ENCODE measurements around the gene GON7. TPM values are rescaled to one million over a fixed set of nuclear protein-coding genes. Genes with fewer than 3 reads are reported as not detected.

The GON7 gene
- total and polyA plus RNA-seq, 10 donors: 7.2 to 27.0 (median 10.8) TPM

- Histone ChIP-seq H3K27ac (no peak overlapping the region), H3K4me3 (no peak overlapping the region), H3K27me3 (replicated peaks in 1 of 7) (no peaks in the 10 kb centered on the region), H3K36me3 (peaks cover 0 to 100% (median 91%) of the 10 kb centered on the region in 6 donors), H3K4me1 (no peaks in the 10 kb centered on the region), H3K9me3 (no peaks in the 10 kb centered on the region)
- TF ChIP-seq POLR2AphosphoS5 (IDR thresholded peaks at IDR 0.05) (no peak), POLR2A (IDR thresholded peaks at IDR 0.05) (no peak), CTCF (IDR thresholded peaks at IDR 0.05 in 8 of 11, conservative IDR thresholded peaks at IDR 0.05 in 3 of 11) (no peak)
- 96 to 99% (median 97%) methylated on average over 24 to 27 of the region's 27 CpGs for WGBS, 5 donors
- intact Hi-C loops (cut with DNase I; ENCODE audit: low total_unique reads): no loop called here
- no peak for DNase-seq
These were observed 16.7 kb upstream of the GON7 start for GRCh38 chr14:93223565-93223964.

GRCh38 chr14:93220509-93220908, 13.6 kb upstream of the GON7 start:
- H3K36me3 ChIP-seq: peaks cover 0 to 100% (median 93%) of the 10 kb centered on the region in 6 donors
- intact Hi-C loops (cut with DNase I; ENCODE audit: low total_unique reads): no loop called here
- no peaks in the 10 kb centered on the region for H3K4me1 ChIP-seq
- no peaks in the 10 kb centered on the region for H3K27me3 ChIP-seq (replicated peaks in 1 of 7)
- TF ChIP-seq POLR2AphosphoS5 (IDR thresholded peaks at IDR 0.05) (no peak), POLR2A (IDR thresholded peaks at IDR 0.05) (no peak), CTCF (IDR thresholded peaks at IDR 0.05 in 8 of 11, conservative IDR thresholded peaks at IDR 0.05 in 3 of 11) (no peak)
- H3K4me3 ChIP-seq: no peak overlapping the region
- DNase-seq: no peak
- no peak overlapping the region for H3K27ac ChIP-seq
- no peaks in the 10 kb centered on the region for H3K9me3 ChIP-seq

- Histone ChIP-seq H3K27me3 (replicated peaks in 1 of 7) (no peaks in the 10 kb centered on the region), H3K4me3 (no peak overlapping the region), H3K27ac (no peak overlapping the region), H3K36me3 (peaks cover 0 to 100% (median 94%) of the 10 kb centered on the region in 6 donors), H3K4me1 (no peaks in the 10 kb centered on the region), H3K9me3 (no peaks in the 10 kb centered on the region)
- TF ChIP-seq POLR2AphosphoS5 (IDR thresholded peaks at IDR 0.05): no peak
- TF ChIP-seq CTCF (IDR thresholded peaks at IDR 0.05 in 8 of 11, conservative IDR thresholded peaks at IDR 0.05 in 3 of 11): peak; percentile 11 to 65 (median 37)
- WGBS, 5 donors: 58 to 68% (median 59%) methylated on average over 3 of the region's 3 CpGs
- intact Hi-C loops (cut with DNase I; ENCODE audit: low total_unique reads): no loop called here
- no peak for DNase-seq
These were observed 12.3 kb upstream of the GON7 start for GRCh38 chr14:93219103-93219726.

GRCh38 chr14:93214598-93214997, 7.7 kb upstream of the GON7 start:
- Histone ChIP-seq H3K9me3 (no peaks in the 10 kb centered on the region), H3K4me1 (peaks cover 3 to 15% (median 9%) of the 10 kb centered on the region in 6 donors), H3K27me3 (replicated peaks in 1 of 7) (no peaks in the 10 kb centered on the region), H3K4me3 (no peak overlapping the region), H3K36me3 (peaks cover 0 to 98% (median 78%) of the 10 kb centered on the region in 6 donors), H3K27ac (no peak overlapping the region)
- DNase-seq: no peak
- 94 to 100% (median 99%) methylated on average over 2 of the region's 2 CpGs for WGBS, 5 donors
- TF ChIP-seq CTCF (IDR thresholded peaks at IDR 0.05 in 8 of 11, conservative IDR thresholded peaks at IDR 0.05 in 3 of 11): no peak
- TF ChIP-seq POLR2A (IDR thresholded peaks at IDR 0.05): no peak
- no peak for TF ChIP-seq POLR2AphosphoS5 (IDR thresholded peaks at IDR 0.05)
- intact Hi-C loops (cut with DNase I; ENCODE audit: low total_unique reads): no loop called here

All from spleen (tissue), 11 donors.